KOPT-K1 (cell line): ENCODE results near the gene ANKRD13C.

Experiments
- H3K27ac ChIP-seq: fragments of 200-600 bp; sonication (generic); 2 replicates; pipeline ENCODE4 v1.5.1; 2016; ENCODE audit warnings: antibody characterized with exemption, mild to moderate bottlenecking, low read depth, low read length; ENCODE audit not compliant: poor library complexity, severe bottlenecking
- H3K36me3 ChIP-seq: fragments of 200-600 bp; sonication (generic); 2 replicates; pipeline ENCODE4 v1.5.1; 2017; ENCODE audit warnings: antibody characterized with exemption, mild to moderate bottlenecking, low read length, moderate library complexity; ENCODE audit not compliant: insufficient read depth
- H3K9me3 ChIP-seq: fragments of 200-600 bp; sonication (generic); 2 replicates; pipeline ENCODE4 v1.5.1; 2017; ENCODE audit warnings: antibody characterized with exemption, low read length, mild to moderate bottlenecking; ENCODE audit not compliant: insufficient read depth, poor library complexity, severe bottlenecking

The ANKRD13C gene

DNA sequence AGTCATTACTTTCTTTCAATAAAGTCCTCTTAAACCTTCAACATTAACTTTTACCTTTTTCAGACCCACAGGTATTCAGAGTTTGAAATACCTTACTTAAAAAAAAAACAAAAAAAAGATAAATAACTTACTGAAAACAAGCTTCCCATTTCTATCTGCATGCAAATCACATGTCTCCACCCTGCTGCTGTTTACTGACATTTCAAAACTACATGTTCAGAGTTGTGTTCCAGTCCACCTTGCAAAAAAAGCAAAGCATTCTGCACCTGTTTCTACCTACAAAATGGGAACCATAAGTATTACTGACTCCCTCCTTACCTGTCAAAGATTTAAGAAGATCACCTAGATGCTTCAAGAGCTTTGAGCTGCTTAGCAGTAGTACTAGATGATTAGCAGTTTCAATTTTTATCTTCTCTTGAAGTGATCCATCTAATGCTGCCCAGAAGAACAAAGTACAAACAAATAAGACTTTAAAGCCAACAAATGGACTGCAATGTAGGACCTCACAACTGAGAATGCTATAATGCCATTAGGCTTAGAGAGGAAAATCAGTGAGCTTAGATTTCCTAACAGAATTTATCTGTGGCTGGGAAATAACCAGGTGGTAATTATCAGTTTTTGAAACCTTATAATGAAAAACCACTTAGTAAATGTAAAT is 61.2 kb downstream of the ANKRD13C start:
- Histone ChIP-seq H3K27ac (no peak overlapping the region), H3K36me3 (peaks cover 72% of the 10 kb centered on the region), H3K9me3 (no peaks in the 10 kb centered on the region)

DNA sequence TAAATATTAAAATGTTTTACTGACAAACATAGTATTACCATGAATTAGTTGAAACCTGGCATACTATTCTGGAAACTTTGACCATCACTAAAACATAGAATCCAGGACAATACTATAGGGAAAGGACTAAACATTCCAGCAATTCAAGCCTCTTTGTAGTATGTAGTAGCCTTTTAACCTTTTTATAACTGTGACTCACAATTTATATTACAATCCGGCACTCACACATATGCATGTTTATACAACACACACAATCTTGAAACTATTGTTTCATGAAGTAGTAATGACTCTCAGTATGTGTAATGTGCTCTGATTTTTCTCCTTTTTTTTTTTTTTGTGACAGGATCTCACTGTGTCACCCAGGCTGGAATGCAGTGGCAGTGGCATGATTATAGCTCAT is 64.3 kb downstream of the ANKRD13C start:
- H3K36me3 ChIP-seq, result peaks cover 56% of the 10 kb centered on the region
- no peaks in the 10 kb centered on the region for H3K9me3 ChIP-seq
- H3K27ac ChIP-seq, result no peak overlapping the region

DNA sequence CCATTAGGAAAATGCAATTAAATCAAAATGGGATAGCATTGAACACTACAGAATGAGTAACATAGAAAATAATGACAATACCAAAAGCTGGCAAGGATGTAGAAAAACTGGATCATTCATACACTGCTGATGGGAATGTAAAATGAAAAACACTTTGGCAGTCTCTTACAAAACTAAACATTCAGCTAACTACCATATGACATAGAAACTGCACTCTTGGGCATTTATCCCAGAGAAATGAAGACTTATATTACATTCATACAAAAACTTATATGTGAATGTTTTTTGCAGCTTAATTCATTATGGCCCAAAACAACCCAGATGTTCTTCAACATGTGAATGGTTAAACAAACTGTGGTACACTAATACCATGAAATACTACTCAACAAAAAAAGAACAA is 66.4 kb downstream of the ANKRD13C start:
- Histone ChIP-seq H3K36me3 (peaks cover 37% of the 10 kb centered on the region), H3K27ac (no peak overlapping the region), H3K9me3 (no peaks in the 10 kb centered on the region)

DNA sequence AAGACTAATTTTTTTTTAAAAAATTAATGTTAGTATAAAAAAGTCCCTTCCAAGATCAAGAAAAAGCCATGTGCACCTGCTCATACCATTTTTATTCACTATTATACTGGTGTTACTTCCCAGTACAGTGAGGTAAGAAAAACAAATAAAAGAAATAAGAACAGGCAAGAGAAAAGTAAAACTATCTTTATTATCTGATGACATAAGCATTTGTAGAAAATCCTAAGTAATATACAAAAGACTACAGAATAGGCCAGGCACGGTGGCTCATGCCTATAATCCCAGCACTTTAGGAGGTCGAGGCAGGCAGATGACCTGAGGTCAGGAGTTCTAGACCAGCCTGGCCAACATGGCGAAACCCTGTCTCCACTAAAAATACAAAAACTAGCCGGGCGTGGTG is 68.1 kb downstream of the ANKRD13C start:
- H3K9me3 ChIP-seq, result no peaks in the 10 kb centered on the region
- peaks cover 26% of the 10 kb centered on the region for H3K36me3 ChIP-seq
- no peak overlapping the region for H3K27ac ChIP-seq

DNA sequence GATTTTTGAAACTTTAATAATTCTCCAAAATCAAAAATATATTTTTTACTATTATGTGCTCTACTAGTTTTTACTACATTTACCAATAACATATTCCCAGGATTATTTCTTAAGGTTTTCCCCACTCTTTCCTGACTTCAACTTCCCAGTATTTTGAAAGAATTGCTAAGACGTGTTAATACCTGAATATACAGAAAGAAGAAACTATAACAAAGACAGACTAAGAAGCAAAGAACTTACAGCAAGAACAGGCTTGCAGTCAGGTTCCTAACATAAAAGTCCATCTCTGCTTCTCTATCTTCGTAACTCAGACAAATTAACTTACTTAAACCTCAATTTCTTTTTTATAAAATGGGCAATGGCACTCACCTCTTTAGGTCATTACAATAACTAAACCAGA is 70.2 kb downstream of the ANKRD13C start:
- no peak overlapping the region for H3K27ac ChIP-seq
- no peaks in the 10 kb centered on the region for H3K9me3 ChIP-seq
- H3K36me3 ChIP-seq, result peaks cover 11% of the 10 kb centered on the region

DNA sequence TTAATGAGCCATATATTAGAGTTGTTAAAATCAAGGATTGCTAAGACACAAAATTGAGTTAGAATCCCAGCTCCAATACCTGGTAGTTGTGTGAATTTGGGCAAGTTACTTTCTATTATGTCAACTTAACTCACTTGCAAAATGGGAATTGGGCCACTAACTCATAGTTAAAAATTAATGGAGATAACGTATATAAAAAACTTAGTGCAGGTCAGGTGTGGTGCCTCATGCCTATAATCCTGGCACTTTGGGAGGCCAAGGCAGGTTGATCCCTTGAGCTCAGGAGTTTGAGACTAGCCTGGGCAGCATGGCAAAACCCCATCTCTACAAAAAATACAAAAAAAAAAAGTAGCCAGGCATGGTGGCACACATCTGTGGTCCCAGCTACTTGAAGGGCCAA is 75.8 kb downstream of the ANKRD13C start:
- peaks cover 22% of the 10 kb centered on the region for H3K36me3 ChIP-seq

DNA sequence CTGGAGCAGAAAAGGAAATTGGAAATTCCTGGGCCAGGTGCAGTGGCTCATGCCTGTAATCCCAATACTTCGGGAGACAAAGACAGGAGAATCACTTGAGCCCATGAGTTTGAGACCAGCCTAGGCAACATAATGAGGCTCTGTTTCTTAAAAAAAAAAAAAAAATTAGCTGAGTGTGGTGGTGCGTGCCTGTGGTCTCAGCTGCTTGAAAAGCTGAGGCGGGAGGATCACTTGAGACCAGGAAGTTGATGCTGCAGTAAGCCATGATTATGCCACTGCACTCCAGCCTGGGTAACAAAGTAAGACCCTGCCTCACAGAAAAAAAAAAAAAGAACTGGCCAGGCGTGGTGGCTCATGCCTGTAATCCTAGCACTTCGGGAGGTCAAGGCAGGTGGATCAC is 76.6 kb downstream of the ANKRD13C start:
- Histone ChIP-seq H3K36me3 (peaks cover 28% of the 10 kb centered on the region), H3K27ac (no peak overlapping the region), H3K9me3 (no peaks in the 10 kb centered on the region)

More for the DNA sequence above, 75.8 kb downstream of the ANKRD13C start:
- H3K9me3 ChIP-seq, result no peaks in the 10 kb centered on the region
- H3K27ac ChIP-seq, result no peak overlapping the region

DNA sequence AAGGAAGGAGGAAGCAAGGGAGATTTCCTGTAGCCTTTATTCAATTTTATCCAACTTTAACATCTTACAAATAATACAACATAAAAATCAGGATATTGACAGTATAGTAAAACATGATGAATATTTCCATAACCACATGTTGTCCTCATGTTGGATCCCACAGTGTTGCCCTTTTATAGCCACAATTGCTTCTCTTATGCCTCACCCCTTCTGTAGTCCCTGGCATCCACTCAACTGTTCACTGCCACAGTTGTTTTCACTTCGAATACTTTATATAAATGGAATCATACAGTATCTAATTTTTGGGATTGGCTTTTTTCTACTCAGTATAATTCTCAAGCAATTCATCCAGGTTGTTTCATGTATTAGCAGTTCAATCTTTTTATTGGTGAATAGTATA is 88.6 kb downstream of the ANKRD13C start:
- Histone ChIP-seq H3K27ac (no peak overlapping the region), H3K9me3 (peaks cover 13% of the 10 kb centered on the region), H3K36me3 (peaks cover 62% of the 10 kb centered on the region)

DNA sequence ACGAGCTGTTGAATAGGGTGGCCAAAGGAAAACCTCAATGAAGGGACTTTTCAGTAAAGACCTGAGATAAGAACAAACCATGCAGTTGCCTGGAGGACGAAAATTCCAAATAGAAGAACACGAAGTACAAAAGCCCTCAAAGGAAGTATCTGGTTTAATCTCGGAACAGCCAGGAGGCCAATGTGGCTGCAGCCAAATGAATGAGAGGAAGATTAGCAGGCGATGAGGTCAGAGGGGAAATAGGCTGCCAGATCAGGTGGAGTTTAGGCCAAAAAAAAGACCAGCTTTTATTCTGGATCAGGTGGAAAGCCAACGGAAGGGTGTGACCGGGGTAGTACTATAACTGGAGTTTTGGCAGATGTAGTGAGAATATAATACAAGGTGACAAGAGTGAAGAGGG is 89.7 kb downstream of the ANKRD13C start:
- Histone ChIP-seq H3K27ac (no peak overlapping the region), H3K9me3 (peaks cover 13% of the 10 kb centered on the region), H3K36me3 (peaks cover 50% of the 10 kb centered on the region)

DNA sequence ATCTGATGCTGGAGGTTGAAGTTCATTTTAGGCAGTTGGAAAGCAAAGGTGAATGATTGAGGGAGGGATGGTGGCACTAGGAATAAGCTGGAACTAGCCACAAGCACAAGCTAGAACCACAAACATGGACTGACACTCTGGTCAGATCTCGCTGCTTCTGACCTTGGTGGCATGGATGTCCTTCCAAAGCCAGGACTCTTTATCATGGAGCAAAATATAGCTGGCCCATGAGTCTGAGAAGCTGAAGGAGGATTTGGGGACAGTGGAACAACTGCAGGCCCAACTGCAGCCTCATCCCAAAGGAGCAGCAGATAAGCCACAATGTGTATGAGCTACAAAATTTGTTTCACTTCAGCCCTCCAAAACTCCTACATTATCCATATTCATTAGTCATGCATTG is 97.9 kb downstream of the ANKRD13C start:
- H3K9me3 ChIP-seq, result no peaks in the 10 kb centered on the region
- H3K36me3 ChIP-seq, result peaks cover 31% of the 10 kb centered on the region
- H3K27ac ChIP-seq, result no peak overlapping the region

DNA sequence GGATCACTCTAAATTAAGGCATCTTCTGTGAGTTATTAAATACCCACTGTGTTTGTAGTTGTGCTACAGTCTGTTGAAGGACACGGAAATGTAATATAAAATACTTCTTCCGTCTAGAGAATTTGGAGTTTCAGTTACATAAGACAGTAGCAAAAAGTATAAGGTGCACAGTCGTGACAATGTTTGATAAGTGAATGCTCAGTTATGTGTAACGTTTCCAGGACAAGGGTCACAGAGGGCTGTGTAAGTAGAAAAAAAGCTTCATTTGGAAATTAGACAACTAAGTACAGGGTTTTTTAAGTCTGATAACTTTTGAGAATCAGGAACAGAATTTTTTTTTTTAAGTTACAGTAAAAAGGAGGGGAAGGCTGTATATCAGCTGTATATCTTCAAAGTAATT is 105.8 kb downstream of the ANKRD13C start:
- Histone ChIP-seq H3K27ac (no peak overlapping the region), H3K9me3 (no peaks in the 10 kb centered on the region), H3K36me3 (peaks cover 100% of the 10 kb centered on the region)

DNA sequence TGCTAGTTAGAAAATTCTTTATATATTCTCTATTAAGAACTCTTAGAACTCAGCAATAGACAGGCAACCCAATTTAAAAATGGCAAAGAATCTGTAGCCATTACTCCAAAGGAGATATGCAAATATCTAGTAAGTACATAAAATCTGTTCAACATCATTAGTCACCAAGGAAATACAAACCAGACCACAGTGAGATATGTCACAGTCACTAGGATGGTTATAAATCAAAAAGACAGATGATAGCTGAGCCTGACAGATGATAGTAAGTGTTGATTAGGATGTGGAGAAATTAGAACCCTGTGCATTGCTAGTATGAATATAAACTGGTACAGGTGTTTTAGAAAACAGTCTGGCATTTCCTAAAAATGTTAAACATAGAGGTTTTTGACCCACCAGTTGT is 106.8 kb downstream of the ANKRD13C start:
- Histone ChIP-seq H3K27ac (no peak overlapping the region), H3K36me3 (peaks cover 100% of the 10 kb centered on the region), H3K9me3 (no peaks in the 10 kb centered on the region)

DNA sequence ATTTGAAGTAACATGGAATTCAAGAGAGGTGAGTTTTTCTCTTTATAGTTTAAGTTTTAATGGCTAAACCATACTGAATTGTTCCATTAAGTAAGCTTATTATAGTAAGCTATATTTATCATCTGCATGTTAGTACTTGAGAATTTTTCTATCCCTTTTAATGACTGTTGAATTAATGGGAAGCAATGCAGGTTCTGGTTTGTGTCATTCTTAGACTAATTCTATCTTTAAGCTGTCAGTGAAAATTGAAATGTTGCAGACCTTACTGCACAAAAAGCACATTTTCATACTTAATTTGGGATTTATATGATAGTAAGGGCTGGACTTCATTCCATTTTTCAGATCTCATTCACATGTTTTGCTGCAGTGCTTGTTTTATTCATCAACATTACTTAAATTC is 107.4 kb downstream of the ANKRD13C start:
- Histone ChIP-seq H3K36me3 (peaks cover 100% of the 10 kb centered on the region), H3K27ac (no peak overlapping the region), H3K9me3 (no peaks in the 10 kb centered on the region)

DNA sequence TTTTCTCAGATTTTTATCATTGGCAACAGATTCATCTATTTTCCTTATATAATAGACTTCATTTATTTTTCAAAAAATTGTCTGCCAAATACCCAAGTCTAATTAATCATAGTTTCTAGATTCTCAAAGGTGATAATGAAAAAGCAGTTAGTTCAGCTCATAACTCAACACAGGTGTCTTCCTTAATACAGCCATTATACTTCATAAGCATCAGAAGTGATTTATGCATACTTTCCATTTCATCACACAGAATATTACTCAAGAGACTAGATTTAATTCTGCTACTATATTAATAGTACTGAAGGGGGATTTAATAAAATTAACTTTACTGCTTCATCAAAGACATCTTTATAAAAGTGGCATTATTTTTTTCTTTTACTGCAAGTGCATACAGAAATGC is 114.6 kb downstream of the ANKRD13C start:
- Histone ChIP-seq H3K27ac (no peak overlapping the region), H3K36me3 (peaks cover 100% of the 10 kb centered on the region), H3K9me3 (no peaks in the 10 kb centered on the region)

DNA sequence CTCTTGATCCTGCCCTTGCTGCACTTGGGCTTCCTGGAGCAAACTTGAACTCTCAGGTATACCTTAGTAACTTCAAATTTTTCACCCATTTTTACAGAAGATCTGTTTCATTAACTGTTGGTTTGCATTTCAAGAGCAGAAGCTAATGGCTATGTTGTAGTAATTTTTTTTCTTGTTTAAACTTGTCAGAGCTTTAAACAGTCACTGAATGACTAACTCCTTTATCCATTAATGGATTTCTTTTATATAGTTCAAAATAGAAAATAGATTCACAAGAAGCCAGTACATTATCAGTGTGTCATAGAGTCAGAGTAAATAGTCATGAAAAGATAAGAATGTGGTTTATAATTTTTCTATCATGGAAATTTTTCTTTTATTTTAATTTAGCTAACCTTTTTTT is 119.8 kb downstream of the ANKRD13C start:
- H3K36me3 ChIP-seq, result peaks cover 100% of the 10 kb centered on the region
- H3K27ac ChIP-seq, result no peak overlapping the region
- H3K9me3 ChIP-seq, result no peaks in the 10 kb centered on the region

DNA sequence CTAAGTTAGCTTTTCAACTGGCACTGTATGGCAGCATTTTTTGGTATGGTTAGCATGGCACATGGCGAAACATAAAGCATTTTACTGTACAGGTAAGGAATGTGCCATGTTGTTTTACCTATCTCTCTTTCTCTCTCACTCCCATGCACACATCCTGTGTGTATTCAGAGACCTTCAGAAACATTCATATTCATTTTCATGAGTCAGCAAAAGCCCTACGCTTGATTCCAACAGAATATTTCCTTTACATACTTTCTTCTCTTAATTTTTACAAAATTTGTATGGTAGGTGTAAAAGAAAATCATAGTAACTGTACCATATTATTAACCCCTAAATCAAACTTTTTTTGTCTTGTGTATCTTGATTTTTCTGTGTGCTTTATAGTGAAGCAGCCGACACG is 123.0 kb downstream of the ANKRD13C start:
- Histone ChIP-seq H3K9me3 (no peaks in the 10 kb centered on the region), H3K27ac (no peak overlapping the region), H3K36me3 (peaks cover 100% of the 10 kb centered on the region)
